CD4-positive, alpha-beta T cell treated with Interleukin-1 beta for 1 hour (primary cell): ENCODE measurements around the gene DDA1.
"Not testable (repeated sequence)": the region's sequence is repeated elsewhere in the genome, so short reads cannot be mapped to it uniquely, and the experiment has no call there.

Source experiments
- DNase-seq, 2 donors: peaks; one replicate each; pipeline ENCODE4 v3.0.0-alpha.2; 2020 to 2022

The DDA1 gene

DNA sequence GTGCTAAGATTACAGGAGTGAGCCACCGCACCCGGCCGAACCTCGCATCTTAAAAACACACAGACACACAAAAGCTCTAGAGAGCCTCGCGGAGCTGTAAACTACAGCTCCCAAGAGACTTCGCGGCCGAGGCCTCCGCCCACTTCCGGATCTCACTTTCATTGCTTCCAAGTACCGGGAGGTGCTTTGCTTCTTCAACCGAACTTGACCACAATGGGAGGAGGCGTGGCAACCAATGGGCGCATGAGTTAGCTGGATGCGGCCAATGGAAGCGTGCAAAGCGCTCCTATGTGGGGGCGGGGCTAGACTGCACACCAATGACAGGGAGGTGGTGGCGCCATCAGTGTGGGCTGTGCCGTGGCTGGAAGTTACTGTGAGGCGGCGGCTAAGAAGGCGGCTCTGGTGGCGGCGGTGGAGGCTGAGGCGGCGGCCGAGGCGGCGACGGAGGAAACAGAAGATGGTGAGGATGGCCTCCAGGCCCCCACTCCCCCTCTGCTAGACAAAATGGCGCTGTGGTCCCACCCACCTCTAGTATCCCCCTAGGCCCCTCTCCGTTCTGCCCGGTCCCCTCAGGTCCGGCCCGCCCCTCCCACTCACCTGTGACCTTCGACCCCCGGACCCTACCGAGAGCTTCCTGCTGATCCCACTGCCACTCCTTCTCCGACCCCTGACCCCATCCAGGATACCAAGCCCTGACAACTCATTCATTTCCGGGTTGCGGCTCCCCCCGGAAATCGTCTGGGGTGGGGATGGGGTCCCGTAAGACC lies at the start of gene DDA1:
DDA1 (plus strand) TSS at position 366 of the 767 bp plus-strand sequence; CDS start at position 458, 92 bp downstream.
- peak; percentile 100 for DNase-seq

DNA sequence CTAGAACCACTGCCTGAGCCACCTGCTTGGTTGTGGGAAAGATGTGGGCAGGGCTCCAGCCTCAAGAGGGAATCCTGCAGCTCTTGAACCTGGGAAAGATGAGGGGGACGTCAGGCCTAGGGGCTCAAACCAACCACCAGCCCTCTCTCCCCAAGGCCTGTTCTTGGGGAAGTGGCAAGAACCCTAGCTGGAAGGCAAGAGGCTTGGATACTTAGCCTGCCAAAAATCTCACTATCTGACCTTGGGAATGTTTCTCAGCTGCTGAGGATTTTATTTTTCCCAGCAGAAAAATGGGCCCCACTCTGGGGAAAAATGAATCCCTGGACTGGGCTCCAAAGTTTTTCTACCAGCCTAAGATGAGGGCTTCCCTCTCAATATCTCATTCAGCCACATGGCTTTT lies 49.4 kb upstream of the DDA1 start:
- no peak for DNase-seq

DNA sequence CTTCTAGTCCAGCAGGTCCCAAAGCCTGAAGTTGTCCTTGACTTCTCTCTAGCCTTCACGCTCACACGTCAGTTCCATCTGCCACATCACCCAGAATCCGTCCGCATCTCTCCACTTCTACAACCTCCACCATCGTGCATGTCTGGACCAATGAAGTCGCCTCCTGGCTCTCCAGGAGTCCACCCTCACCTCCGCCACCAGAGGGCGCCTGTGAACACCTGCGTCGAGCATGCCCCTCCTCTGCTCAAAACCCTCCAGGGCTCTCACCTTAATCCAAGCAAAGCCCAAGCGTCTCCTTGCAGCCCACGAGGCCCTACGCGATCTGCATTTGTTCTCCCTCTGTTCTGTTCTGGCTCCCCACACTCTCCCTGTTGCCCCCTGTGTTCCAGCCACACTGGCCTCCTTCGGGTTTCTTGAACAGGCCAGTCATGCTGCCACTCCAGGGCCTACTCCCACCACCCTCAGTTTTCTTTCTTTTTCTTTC lies 48.5 kb upstream of the DDA1 start:
- peak; percentile 88 to 90 for DNase-seq

- DNase-seq: no peak
These were observed 46.8 kb upstream of the DDA1 start for GRCh38 chr19:17262557-17262956.

DNA sequence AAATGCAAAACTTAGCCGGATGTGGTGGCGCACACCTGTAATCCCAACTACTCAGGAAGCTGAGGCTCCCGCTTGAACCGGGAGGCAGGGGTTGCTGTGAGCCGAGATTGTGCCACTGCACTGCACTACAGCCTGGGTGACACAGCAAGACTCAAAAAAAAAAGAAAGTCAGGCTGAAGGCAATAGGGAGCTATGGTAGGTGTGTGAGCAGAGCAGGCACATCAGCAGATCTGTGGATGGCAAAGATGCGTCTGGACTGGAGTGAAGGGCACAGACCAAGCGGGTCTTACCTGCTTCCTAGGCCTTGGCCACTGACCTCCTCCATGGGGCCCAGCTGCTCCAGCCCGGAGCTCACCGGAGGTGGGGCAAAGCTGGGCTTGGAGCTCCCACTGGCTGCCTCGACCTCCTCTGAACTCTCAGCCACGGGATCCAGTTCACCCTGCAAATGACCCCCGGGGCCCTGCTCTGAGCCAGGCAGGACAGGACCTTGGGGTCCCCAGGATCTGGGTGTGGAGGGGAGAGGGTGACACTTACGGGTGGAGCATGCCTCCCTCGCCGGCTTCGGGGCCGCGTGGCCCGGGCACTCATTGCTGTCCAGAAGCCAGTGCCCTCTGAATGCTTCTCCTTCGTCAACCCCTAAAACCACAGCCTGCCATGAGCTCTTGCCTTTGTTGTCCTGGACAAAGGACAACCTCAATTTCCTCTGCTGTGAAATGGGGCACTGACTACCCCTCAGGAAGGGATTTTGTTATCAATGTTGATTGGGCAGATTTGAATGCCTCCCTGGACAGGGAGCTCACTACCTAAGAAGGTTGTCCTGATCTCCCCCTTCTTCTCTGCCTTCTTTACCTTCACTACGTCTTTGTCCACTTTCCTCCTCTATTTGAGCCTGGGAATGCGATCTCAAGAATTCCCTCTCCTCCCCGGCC lies 45.4 kb upstream of the DDA1 start:
- no peak for DNase-seq

- DNase-seq: peak in 1 of 2 donors; percentile 11
These were observed 44.8 kb upstream of the DDA1 start, which contains the start of gene USHBP1 for GRCh38 chr19:17264641-17264979. USHBP1 (minus strand) TSS chr19:17264745; CDS start chr19:17264299, 446 bp downstream.

DNA sequence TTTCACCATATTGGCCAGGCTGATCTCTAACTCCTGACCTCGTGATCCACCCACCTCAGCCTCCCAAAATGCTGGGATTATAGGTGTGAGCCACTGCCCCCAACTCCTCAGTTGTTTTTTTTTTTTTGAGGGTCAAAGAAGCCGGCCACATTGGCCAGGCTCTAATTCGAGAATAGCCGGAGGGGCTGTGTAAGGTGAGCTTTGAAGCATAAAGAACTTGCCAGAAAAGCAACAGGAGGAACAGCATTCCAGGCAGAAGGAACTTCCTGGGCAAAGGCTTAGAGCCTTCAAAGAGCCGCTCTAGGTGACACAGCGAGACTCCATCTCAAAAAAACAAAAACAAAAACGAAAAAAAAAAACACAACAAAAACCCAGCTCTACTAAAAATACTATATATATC lies 43.3 kb upstream of the DDA1 start:
- no peak for DNase-seq

- DNase-seq: no peak
These were observed 42.8 kb upstream of the DDA1 start for GRCh38 chr19:17266589-17266974.

- peak; percentile 98 for DNase-seq
These were observed 42.2 kb upstream of the DDA1 start, which contains the start of gene BABAM1 for GRCh38 chr19:17266975-17267788. BABAM1 (plus strand) TSS chr19:17267443; CDS start chr19:17268807, 1,364 bp downstream.

- DNase-seq: no peak
These were observed 40.6 kb upstream of the DDA1 start for GRCh38 chr19:17268754-17269153.

- DNase-seq: not testable (repeated sequence)
These were observed 34.5 kb upstream of the DDA1 start for GRCh38 chr19:17274892-17275291.

DNA sequence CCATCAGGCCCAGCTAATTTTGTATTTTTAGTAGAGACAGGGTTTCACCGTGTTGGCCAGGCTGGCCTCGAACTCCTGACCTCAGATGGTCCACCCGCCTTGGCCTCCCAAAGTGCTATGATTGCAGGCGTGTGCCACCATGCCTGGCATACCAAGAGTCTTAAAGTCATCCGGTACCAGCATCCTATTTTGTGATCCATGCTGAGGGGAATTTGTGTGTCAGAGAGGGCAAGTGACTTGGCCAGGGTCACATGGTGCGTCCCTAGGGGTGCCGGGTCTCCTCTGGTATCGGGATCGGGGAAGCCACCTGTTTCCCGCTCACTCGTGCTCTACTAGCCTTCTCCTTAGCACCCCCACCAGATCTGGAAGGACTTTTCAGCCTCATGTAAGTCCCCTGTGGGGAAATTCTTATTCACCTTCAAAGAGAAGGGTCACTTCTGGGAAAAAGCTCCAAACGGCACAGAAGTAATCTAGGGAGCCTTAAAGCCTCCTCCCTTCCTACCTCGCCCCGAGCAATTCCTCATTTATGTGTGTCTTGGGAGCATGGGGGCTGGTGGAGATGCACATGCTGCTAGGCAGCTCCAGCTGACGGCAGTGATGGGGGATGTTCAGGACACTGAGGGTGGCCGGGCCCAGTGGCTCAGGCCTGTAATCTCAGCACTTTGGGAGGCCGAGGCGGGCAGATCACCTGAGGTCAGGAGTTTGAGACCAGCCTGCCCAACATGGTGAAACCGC lies 33.8 kb upstream of the DDA1 start:
- DNase-seq: no peak

DNA sequence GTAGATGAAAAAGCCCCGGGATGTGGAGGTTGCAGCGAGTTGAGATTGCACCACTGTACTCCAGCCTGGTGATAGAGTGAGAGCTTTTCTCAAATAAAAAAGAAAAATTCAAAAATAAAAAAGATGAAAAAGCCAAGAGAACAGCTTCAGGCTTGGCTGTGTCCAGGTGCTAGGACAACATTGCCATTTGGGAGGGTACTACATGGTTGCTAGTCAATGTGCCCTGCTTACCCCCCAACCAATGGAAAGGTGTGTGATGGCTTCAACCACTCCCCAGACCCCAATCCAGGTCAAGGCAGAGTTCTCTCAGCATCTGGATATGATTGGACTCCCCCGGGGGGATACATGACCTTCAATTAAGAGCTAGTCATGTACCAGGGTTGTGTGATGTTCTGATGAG lies 29.9 kb upstream of the DDA1 start:
- DNase-seq: no peak

GRCh38 chr19:17281391-17282304 lies 27.7 kb upstream of the DDA1 start, which contains the start of gene ANKLE1:
ANKLE1 (plus strand) TSS chr19:17281901; CDS start chr19:17281921, 20 bp downstream.
- peak in 1 of 2 donors; percentile 60 for DNase-seq

DNA sequence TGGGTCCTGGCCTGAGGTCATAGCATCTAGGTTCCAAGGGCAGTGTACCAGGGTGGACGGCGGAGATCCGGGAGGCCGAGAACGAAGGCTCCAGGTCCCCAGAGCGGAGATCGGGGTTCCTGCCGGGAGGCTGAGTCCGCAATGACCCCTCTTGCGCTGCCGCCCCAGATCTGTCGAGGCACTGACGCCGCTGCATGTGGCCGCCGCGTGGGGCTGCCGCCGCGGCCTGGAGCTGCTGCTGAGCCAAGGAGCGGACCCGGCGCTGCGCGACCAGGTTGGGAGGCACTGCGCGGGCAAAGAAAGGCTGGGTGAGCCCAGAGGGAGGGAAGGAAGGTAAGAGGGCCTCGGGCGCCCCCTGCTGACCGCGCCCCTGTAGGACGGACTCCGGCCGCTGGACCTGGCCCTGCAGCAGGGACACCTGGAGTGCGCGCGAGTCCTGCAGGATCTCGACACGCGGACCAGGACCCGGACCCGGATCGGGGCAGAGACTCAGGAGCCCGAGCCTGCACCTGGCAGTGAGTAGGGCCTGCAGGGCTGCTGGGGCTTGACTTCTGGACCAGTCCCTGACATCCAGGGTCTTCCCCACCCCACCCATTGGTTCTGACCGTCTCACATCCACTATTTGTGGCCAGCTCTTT lies 26.8 kb upstream of the DDA1 start:
- DNase-seq: peak; percentile 79 to 80

DNA sequence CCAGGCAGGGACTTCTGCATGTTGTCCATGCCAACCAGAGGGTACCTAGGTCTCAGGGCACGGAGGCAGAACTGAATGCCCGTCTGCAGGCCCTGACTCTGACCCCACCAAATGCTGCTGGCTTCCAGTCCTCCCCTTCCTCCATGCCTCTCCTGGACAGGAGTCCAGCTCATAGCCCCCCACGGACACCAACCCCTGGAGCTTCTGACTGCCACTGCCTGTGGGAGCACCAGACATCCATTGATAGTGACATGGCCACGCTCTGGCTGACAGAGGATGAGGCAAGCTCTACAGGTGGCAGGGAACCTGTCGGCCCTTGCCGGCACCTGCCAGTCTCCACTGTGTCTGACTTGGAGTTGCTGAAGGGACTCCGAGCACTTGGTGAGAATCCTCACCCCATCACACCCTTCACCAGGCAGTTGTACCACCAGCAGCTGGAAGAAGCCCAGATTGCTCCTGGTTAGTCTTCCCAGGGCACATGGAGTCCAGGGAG lies 25.8 kb upstream of the DDA1 start:
- DNase-seq: no peak

- DNase-seq: no peak
These were observed 23.8 kb upstream of the DDA1 start for GRCh38 chr19:17285415-17286135.

DNA sequence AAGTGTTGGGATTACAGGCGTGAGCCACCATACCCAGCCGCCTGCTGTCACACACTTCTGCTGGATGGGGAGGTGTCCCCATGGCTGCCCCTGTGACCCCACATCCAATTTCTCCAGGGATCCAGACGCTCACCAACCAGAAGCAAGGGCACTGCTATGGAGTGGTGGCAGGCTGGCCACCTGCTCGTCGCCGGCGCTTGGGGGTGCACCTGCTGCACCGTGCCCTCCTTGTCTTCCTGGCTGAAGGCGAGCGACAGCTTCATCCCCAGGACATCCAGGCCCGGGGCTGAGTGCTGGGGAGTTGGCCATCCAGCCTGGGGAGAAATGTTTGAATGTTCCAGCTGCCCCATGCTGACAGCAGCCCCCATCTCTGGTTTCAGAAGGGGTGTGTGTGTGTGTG lies 23.1 kb upstream of the DDA1 start:
- no peak for DNase-seq

DNA sequence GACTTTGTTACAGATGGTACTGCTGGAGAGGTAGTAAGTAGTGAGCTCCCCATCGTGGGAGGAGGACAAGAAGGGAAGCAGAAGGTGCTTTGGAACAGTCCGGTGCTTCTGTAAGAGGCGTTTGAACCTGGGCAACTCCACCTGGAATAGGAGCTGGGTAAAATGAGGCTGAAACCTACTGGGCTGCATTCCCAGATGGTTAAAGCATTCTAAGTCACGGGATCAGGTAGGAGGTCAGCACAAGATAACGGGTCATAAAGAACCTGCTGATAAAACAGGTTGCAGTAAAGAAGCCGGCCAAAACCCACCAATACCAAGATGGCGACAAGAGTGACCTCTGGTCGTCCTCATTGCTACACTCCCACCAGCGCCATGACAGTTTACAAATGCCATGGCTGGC lies 22.6 kb upstream of the DDA1 start:
- no peak for DNase-seq
